H1 (cell line): ENCODE data around the gene SOST. TPM values are rescaled to one million over a fixed set of nuclear protein-coding genes. Genes with fewer than 3 reads are reported as not detected.

ENCODE experiments used
- CTCF ChIA-PET: fragments of 300-600 bp; sonication (Branson Sonifier 250); formaldehyde crosslinking; loops from one replicate; lab custom pipeline; 2021; ENCODE audit not compliant: partially characterized antibody; lab: Charles Lee
- POLR2A ChIA-PET: fragments of 300-600 bp; sonication (Branson Sonifier 250); formaldehyde crosslinking; loops from one replicate; lab custom pipeline; 2021; ENCODE audit warnings: inconsistent platforms; ENCODE audit not compliant: partially characterized antibody; lab: Charles Lee
- DNase-seq, 2 experiments: peaks; one replicate each; pipeline versions ENCODE4 v3.0.0 to v3.0.0-alpha.2; 2010 to 2022; ENCODE audit warnings: low spot score in 2 of 2, low read depth in 1 of 2, mixed read lengths in 1 of 2
- FAIRE-seq: peaks from 2 replicates; lab custom pipeline; 2011; peaks lifted over from hg19 to GRCh38; lab: Jason Lieb, UNC
- H2AFZ ChIP-seq: 2 replicates; pipeline ENCODE4 v1.8.1; 2012; ENCODE audit warnings: low read length, inconsistent platforms
- H2AK5ac ChIP-seq: 2 replicates; pipeline ENCODE4 v1.6.1; 2013; ENCODE audit warnings: low read depth, low read length
- H2BK120ac ChIP-seq: replicated peaks from 2 replicates; pipeline ENCODE3; 2013; ENCODE audit warnings: low read depth, low read length, inconsistent platforms
- H2BK12ac ChIP-seq: 2 replicates; pipeline ENCODE4 v1.6.1; 2013; ENCODE audit warnings: low read depth, low read length
- H2BK15ac ChIP-seq: 2 replicates; pipeline ENCODE4 v1.6.1; 2013; ENCODE audit warnings: low read length
- H2BK20ac ChIP-seq: 2 replicates; pipeline ENCODE4 v1.6.1; 2013; ENCODE audit warnings: low read length
- H2BK5ac ChIP-seq: 2 replicates; pipeline ENCODE4 v1.6.1; 2013; ENCODE audit warnings: low read depth, low read length
- H3K14ac ChIP-seq: 2 replicates; pipeline ENCODE4 v1.6.1; 2013; ENCODE audit warnings: inconsistent platforms; ENCODE audit not compliant: insufficient read length
- H3K18ac ChIP-seq: 2 replicates; pipeline ENCODE4 v1.6.1; 2013; ENCODE audit warnings: low read length; ENCODE audit errors: extremely low read depth
- H3K23ac ChIP-seq: 2 replicates; pipeline ENCODE4 v1.6.1; 2013; ENCODE audit warnings: inconsistent platforms; ENCODE audit not compliant: insufficient read length
- H3K23me2 ChIP-seq: 2 replicates; pipeline ENCODE4 v1.6.1; 2013; ENCODE audit warnings: low read depth, low read length
- H3K27ac ChIP-seq: 2 replicates; pipeline ENCODE4 v1.6.1; 2011; ENCODE audit warnings: low read depth, low read length, inconsistent platforms
- H3K27me3 ChIP-seq, 4 experiments: replicated peaks in 1 of 4; 1 replicate in 1 of 4; 2 replicates in 3 of 4; pipeline versions ENCODE4 v1.6.1 to v1.8.1; 2011 to 2013; ENCODE audit warnings: low read length in 3 of 4, mild to moderate bottlenecking in 3 of 4, inconsistent platforms in 2 of 4, mixed read lengths in 2 of 4, moderate library complexity in 1 of 4; ENCODE audit not compliant: control insufficient read depth in 3 of 4, insufficient read depth in 3 of 4; ENCODE audit errors: extremely low read depth in 1 of 4
- H3K36me3 ChIP-seq, 4 experiments: 2 replicates each; pipeline versions ENCODE4 v1.6.1 to v1.8.1; 2011 to 2013; ENCODE audit warnings: mild to moderate bottlenecking in 4 of 4, low read length in 3 of 4, moderate library complexity in 2 of 4, control low read depth in 1 of 4, inconsistent platforms in 1 of 4; ENCODE audit not compliant: insufficient read depth in 4 of 4, control insufficient read depth in 2 of 4
- H3K4ac ChIP-seq: replicated peaks from 2 replicates; pipeline ENCODE3; 2013; ENCODE audit warnings: low read length, low read depth, mixed read lengths, inconsistent platforms; ENCODE audit not compliant: insufficient read length
- H3K4me1 ChIP-seq, 4 experiments: replicated peaks in 1 of 4; 1 replicate in 1 of 4; 2 replicates in 3 of 4; pipeline versions ENCODE4 v1.6.1 to v1.8.1; 2011 to 2013; ENCODE audit warnings: low read length in 3 of 4, inconsistent platforms in 2 of 4, mixed read lengths in 1 of 4; ENCODE audit not compliant: insufficient read depth in 4 of 4, control insufficient read depth in 3 of 4
- H3K4me2 ChIP-seq, 2 experiments: 2 replicates each; pipeline versions ENCODE4 v1.6.1 to v1.8.1; 2011 to 2013; ENCODE audit warnings: low read depth in 2 of 2, low read length in 2 of 2, control low read depth in 1 of 2, inconsistent platforms in 1 of 2, mild to moderate bottlenecking in 1 of 2; ENCODE audit not compliant: insufficient read depth in 1 of 2
- H3K4me3 ChIP-seq, 4 experiments: fragments of 200-600, 300-600 bp in 1 of 4; sonication (generic), shearing (Covaris generic), sonication (Bioruptor Twin) in 1 of 4; 2 replicates each; pipeline versions ENCODE4 v1.5.1 to v1.8.1; 2011 to 2016; ENCODE audit warnings: low read length in 4 of 4, low read depth in 3 of 4, control low read depth in 2 of 4, inconsistent platforms in 2 of 4, mild to moderate bottlenecking in 2 of 4, mixed read lengths in 1 of 4, moderate library complexity in 1 of 4; ENCODE audit not compliant: insufficient read depth in 2 of 4; ENCODE audit errors: extremely low read depth in 1 of 4
- H3K56ac ChIP-seq: replicated peaks from 2 replicates; pipeline ENCODE3; 2013; ENCODE audit warnings: low read depth, mild to moderate bottlenecking, mixed read lengths, low read length, inconsistent platforms; ENCODE audit not compliant: insufficient read length
- H3K79me1 ChIP-seq: 2 replicates; pipeline ENCODE4 v1.6.1; 2013; ENCODE audit warnings: low read depth, low read length, control low read depth
- H3K79me2 ChIP-seq, 2 experiments: 2 replicates each; pipeline versions ENCODE4 v1.6.1 to v1.8.1; 2012 to 2013; ENCODE audit warnings: low read length in 2 of 2, mild to moderate bottlenecking in 2 of 2, inconsistent platforms in 1 of 2; ENCODE audit not compliant: insufficient read depth in 2 of 2, control insufficient read depth in 1 of 2
- H3K9ac ChIP-seq, 4 experiments: replicated peaks in 1 of 4; 1 replicate in 1 of 4; 2 replicates in 3 of 4; pipeline versions ENCODE4 v1.6.1 to v1.8.1; 2011 to 2013; ENCODE audit warnings: low read depth in 3 of 4, low read length in 3 of 4, control low read depth in 2 of 4, mild to moderate bottlenecking in 2 of 4, moderate library complexity in 2 of 4, inconsistent platforms in 1 of 4; ENCODE audit errors: extremely low read depth in 1 of 4
- H3K9me3 ChIP-seq, 2 experiments: 2 replicates each; pipeline versions ENCODE4 v1.6.1 to v1.8.1; 2012 to 2013; ENCODE audit warnings: mild to moderate bottlenecking in 2 of 2, moderate library complexity in 2 of 2, control low read depth in 1 of 2, inconsistent platforms in 1 of 2, low read depth in 1 of 2, low read length in 1 of 2, mixed read lengths in 1 of 2; ENCODE audit not compliant: insufficient read depth in 2 of 2
- H4K20me1 ChIP-seq, 2 experiments: replicated peaks in 1 of 2; 2 replicates each; pipeline versions ENCODE3 to v1.8.1; 2011 to 2013; ENCODE audit warnings: inconsistent platforms in 2 of 2, low read length in 2 of 2, mild to moderate bottlenecking in 1 of 2; ENCODE audit not compliant: insufficient read depth in 2 of 2, control insufficient read depth in 1 of 2
- H4K5ac ChIP-seq: 2 replicates; pipeline ENCODE4 v1.6.1; 2013; ENCODE audit warnings: low read length, low read depth, mixed read lengths, inconsistent platforms; ENCODE audit not compliant: insufficient read length
- H4K8ac ChIP-seq: 2 replicates; pipeline ENCODE4 v1.8.0; 2013; ENCODE audit warnings: mild to moderate bottlenecking, moderate library complexity, low read length, inconsistent platforms; ENCODE audit not compliant: insufficient read depth; ENCODE audit errors: extremely low read depth
- H4K91ac ChIP-seq: replicated peaks from 2 replicates; pipeline ENCODE3; 2013; ENCODE audit warnings: low read length, mixed read lengths, inconsistent platforms; ENCODE audit not compliant: insufficient read length
- CBX8 ChIP-seq: fragments of 300-800, 300-1000 bp; sonication (generic); IDR thresholded peaks from 2 replicates; pipeline ENCODE4 v1.7.1; 2016; ENCODE audit warnings: low read depth, low read length, borderline replicate concordance
- CHD1 ChIP-seq: IDR thresholded peaks from 2 replicates; pipeline ENCODE4 v1.6.1; 2012; ENCODE audit warnings: low read depth, low read length, improper control_type of control experiment
- CTCF ChIP-seq, 3 experiments: IDR thresholded peaks; 1 replicate in 2 of 3; 2 replicates in 1 of 3; pipeline versions ENCODE4 v1.5.1 to v1.6.1; 2011; ENCODE audit warnings: low read length in 3 of 3, mild to moderate bottlenecking in 3 of 3, inconsistent platforms in 2 of 3, low read depth in 1 of 3, moderate library complexity in 1 of 3; ENCODE audit not compliant: insufficient read depth in 1 of 3; ENCODE audit errors: control extremely low read depth in 1 of 3
- EZH2 ChIP-seq: fragments of 200-600 bp; sonication (generic); IDR thresholded peaks from 2 replicates; pipeline ENCODE4 v1.7.1; 2012; ENCODE audit warnings: low read depth, mild to moderate bottlenecking, moderate library complexity, low read length, inconsistent platforms; ENCODE audit not compliant: severe bottlenecking
- KDM1A ChIP-seq: fragments of 200-600, 300-600 bp; sonication (generic); IDR thresholded peaks from 2 replicates; pipeline ENCODE4 v1.7.1; 2016; ENCODE audit warnings: mild to moderate bottlenecking, low read length, borderline replicate concordance
- SAP30 ChIP-seq: fragments of 300-600 bp; sonication (generic); IDR thresholded peaks from 2 replicates; pipeline ENCODE4 v1.7.1; 2012; ENCODE audit warnings: low read length, moderate library complexity, mild to moderate bottlenecking, inconsistent platforms; ENCODE audit not compliant: insufficient read depth, insufficient replicate concordance
- SP2 ChIP-seq: IDR thresholded peaks from 2 replicates; pipeline ENCODE4 v1.6.1; 2012; ENCODE audit warnings: mild to moderate bottlenecking, low read length, inconsistent platforms
- WGBS, 2 experiments: shearing (Covaris generic) in 1 of 2; methylation state at CpG; one replicate each; pipeline versions ENCODE4 v1.1.6 to v1.1.7; 2013 to 2015; ENCODE audit warnings: low lambda C conversion rate in 2 of 2, mixed read lengths in 2 of 2, inconsistent platforms in 1 of 2, low coverage in 1 of 2, missing lambda C conversion rate in 1 of 2; ENCODE audit not compliant: insufficient replicate concordance in 2 of 2, insufficient coverage in 1 of 2, insufficient read length in 1 of 2; ENCODE audit errors: extremely low coverage in 1 of 2, missing lambda C conversion rate in 1 of 2; 5-methylcytosine and 5-hydroxymethylcytosine counted together
- polyA plus RNA-seq, 7 experiments: library from polyadenylated mRNA; depleted of rRNA in 3 of 7; stranded (reverse) in 5 of 7; unstranded in 2 of 7; fragments of >200 nt in 5 of 7; fragments of 200-250 nt in 2 of 7; gene quantifications; 1 replicate in 5 of 7; 2 replicates in 1 of 7; 4 replicates in 1 of 7; pipeline versions ENCODE4 v1.2.1 to v1.2.3, GENCODE V29; 2011 to 2013; ENCODE audit warnings: missing spikeins in 2 of 7, mixed read lengths in 2 of 7
- total RNA-seq: library from RNA; stranded (reverse); fragmentation: NEBNext Ultra II Directional; extraction: Animal tissue kit (Norgen Biotek cat#: 25700); gene quantifications from 2 replicates; pipeline ENCODE4 v1.2.1, GENCODE V29; 2021
- TF ChIP-seq, protein P1 (sequence below): IDR thresholded peaks from 2 replicates; pipeline ENCODE4 v1.6.1; 2012; ENCODE audit warnings: inconsistent platforms

SOST gene
- total and polyA plus RNA-seq, 2 of the 8 experiments (the other 6 are each of a cell fraction or from before 2014, with no cell fraction given): 0.08 TPM; not detected in 1

DNA sequence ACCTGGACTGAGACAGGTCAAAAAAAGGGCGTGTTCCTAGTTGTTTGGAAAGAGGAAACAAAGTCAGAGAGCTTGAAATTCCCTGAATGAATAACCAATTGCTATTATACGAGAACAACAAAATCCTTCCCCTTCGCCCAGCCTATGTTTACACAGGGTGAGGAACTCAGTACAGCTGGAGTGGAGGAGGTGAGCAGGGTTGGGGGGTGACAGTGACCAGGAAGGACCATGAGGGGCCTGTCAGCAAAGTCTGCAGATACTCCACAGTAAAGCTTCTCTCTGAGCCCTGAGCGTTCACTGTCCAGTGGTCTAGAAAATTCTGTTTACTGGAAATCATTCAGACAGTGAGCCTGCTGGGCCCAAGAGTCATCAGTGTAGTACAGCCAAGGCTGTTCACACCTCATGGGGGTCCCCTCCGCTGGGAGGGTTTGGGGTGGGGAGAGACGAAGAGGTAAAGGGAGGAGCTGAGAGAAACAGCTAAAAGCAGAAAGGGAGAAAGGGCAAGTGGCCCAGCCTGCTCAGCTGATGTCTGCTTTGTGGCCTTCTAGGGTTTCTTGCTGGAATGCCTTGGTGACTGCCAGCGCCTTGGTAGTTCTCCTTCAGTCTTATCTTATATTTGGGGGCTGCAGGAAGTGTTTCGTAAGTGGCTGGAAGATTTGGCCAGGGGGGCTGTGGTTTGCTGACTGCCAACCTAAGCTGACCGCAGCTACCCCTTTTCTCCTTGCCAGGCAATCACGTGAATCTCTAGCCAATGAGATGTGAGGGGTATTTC lies 14.5 kb upstream of the SOST start:
- DNase-seq: no peak
- POLR2A ChIA-PET: interaction anchor here (0.8 to 1.2 kb wide), 3 partner anchors 13 to 107 kb away, joined by 3 to 4 read pairs (median 3); no protein-coding TSS in a partner anchor
- TF ChIP-seq SAP30 (no peak), CTCF (IDR thresholded peaks at IDR 0.05; ENCODE audit: control extremely low read depth in 1 of 3, insufficient read depth in 1 of 3, low read depth in 1 of 3, low read length in 3 of 3) (no peak), KDM1A (no peak), CHD1 (no peak), CBX8 (no peak), SP2 (no peak), EZH2 (no peak)
- TF ChIP-seq, protein P1, sequence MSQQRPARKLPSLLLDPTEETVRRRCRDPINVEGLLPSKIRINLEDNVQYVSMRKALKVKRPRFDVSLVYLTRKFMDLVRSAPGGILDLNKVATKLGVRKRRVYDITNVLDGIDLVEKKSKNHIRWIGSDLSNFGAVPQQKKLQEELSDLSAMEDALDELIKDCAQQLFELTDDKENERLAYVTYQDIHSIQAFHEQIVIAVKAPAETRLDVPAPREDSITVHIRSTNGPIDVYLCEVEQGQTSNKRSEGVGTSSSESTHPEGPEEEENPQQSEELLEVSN: no peak

More for the DNA sequence above, 14.5 kb upstream of the SOST start:
- no peak overlapping the region for H2BK15ac ChIP-seq
- no peaks in the 10 kb centered on the region for H3K27me3 ChIP-seq
- H3K4me2 ChIP-seq: no peak overlapping the region
- no peak overlapping the region for H2BK120ac ChIP-seq
- peaks cover 3% of the 10 kb centered on the region; the same call in 1 of the 2 replicates for H3K79me1 ChIP-seq
- H3K23me2 ChIP-seq: no peaks in the 10 kb centered on the region
- no peak overlapping the region for H3K9ac ChIP-seq
- FAIRE-seq: no peak
- H2AK5ac ChIP-seq: no peak overlapping the region
- 81% methylated on average over 9 of the region's 10 CpGs; no CpG with 5 or more reads in 1 of the 2 experiments for WGBS, 2 experiments
- H2BK20ac ChIP-seq: no peak overlapping the region
- no peak overlapping the region for H2BK12ac ChIP-seq
- no peaks in the 10 kb centered on the region for H3K9me3 ChIP-seq
- no peak overlapping the region for H3K27ac ChIP-seq
- H3K4ac ChIP-seq: no peak overlapping the region
- no peak overlapping the region for H3K4me3 ChIP-seq
- H3K14ac ChIP-seq: no peak overlapping the region
- peaks cover 2 to 4% of the 10 kb centered on the region in 2 experiments for H4K20me1 ChIP-seq
- CTCF ChIA-PET: interaction anchor here (1.0 to 3.5 kb wide), 5 partner anchors 7 to 197 kb away, joined by 3 to 18 read pairs (median 4); no protein-coding TSS in a partner anchor
- no peak overlapping the region for H4K91ac ChIP-seq
- no peak overlapping the region for H2AFZ ChIP-seq
- no peaks in the 10 kb centered on the region; a peak in 1 of 7 replicates for H3K4me1 ChIP-seq
- H3K36me3 ChIP-seq: peaks cover 3 to 26% (median 16%) of the 10 kb centered on the region in 4 experiments; a peak in 6 of 8 replicates
- H3K56ac ChIP-seq: no peak overlapping the region
- peaks cover 0 to 5% of the 10 kb centered on the region in 2 experiments; a peak in 2 of 4 replicates for H3K79me2 ChIP-seq
- H3K23ac ChIP-seq: no peak overlapping the region
- H4K8ac ChIP-seq: no peak overlapping the region
- H3K18ac ChIP-seq: no peak overlapping the region
- no peak overlapping the region for H4K5ac ChIP-seq
- H2BK5ac ChIP-seq: no peak overlapping the region
